ENCODE measurements around the gene ABCD1. TPM values are rescaled to one million over a fixed set of nuclear protein-coding genes. Genes with fewer than 3 reads are reported as not detected.
A peak's percentile ranks its signal among the peaks of the same experiment; 100 is the strongest.
"Not testable (repeated sequence)": the region's sequence is repeated elsewhere in the genome, so short reads cannot be mapped to it uniquely, and the experiment has no call there.

The ABCD1 gene
- total RNA-seq, 4 donors from 2014 or later, result 19.9 to 54.6 (median 34.5) TPM

GRCh38 chrX:153727123-153727931 lies 2.7 kb downstream of the ABCD1 start:
- ATAC-seq, result peak; percentile 40 to 53
- TF ChIP-seq CTCF (IDR thresholded peaks at IDR 0.05 in 4 of 5, conservative IDR thresholded peaks at IDR 0.05 in 1 of 5) (no peak), POLR2A (IDR thresholded peaks at IDR 0.05) (no peak)
- Histone ChIP-seq H3K27me3 (no peaks in the 10 kb centered on the region), H3K36me3 (peaks cover 0 to 2% of the 10 kb centered on the region in 2 donors), H3K4me3 (peak overlapping the region; percentile 33 to 66 (median 62)), H3K27ac (peak overlapping the region; percentile 89 to 95 (median 92)), H3K9me3 (no peaks in the 10 kb centered on the region), H3K4me1 (peaks cover 31 to 48% of the 10 kb centered on the region in 2 donors)
- peak; percentile 62 to 88 for DNase-seq
- intact Hi-C loops (cut with DNase I; ENCODE audit: low total_unique reads) (loop anchor here (5.0 kb wide), 1 partner anchor 130 kb away; the partner anchor contains the start of gene CCNQ), in situ Hi-C loops (cut with MboI; ENCODE audit: low sequenced_read_pairs in 4 of 4) (no loop called here)

DNA sequence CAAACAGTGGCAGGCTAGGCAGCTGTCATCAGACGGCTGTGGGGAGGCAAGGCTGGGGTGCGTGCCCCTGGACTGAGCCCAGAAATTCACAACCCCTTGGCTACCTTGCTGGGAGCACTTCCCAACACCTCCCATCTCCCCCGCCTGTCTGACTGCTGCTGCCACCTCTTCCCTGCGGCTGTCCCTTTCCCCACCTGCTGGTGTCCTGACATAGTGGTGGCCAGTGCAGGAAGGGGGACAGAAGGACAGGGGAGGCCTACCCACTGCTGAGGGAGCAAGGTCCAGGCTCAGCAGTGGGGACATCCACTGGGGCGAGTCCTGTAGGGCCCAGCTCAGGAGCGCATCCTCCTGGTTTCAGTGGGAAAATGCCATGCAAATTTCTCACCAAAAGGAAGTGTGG lies 3.4 kb downstream of the ABCD1 start:
- intact Hi-C loops (cut with DNase I; ENCODE audit: low total_unique reads), result loop anchor here (5.0 kb wide), 1 partner anchor 131 kb away; the partner anchor contains the start of gene CCNQ
- H3K4me1 ChIP-seq, result peaks cover 25 to 42% of the 10 kb centered on the region in 2 donors
- ATAC-seq, result no peak

DNA sequence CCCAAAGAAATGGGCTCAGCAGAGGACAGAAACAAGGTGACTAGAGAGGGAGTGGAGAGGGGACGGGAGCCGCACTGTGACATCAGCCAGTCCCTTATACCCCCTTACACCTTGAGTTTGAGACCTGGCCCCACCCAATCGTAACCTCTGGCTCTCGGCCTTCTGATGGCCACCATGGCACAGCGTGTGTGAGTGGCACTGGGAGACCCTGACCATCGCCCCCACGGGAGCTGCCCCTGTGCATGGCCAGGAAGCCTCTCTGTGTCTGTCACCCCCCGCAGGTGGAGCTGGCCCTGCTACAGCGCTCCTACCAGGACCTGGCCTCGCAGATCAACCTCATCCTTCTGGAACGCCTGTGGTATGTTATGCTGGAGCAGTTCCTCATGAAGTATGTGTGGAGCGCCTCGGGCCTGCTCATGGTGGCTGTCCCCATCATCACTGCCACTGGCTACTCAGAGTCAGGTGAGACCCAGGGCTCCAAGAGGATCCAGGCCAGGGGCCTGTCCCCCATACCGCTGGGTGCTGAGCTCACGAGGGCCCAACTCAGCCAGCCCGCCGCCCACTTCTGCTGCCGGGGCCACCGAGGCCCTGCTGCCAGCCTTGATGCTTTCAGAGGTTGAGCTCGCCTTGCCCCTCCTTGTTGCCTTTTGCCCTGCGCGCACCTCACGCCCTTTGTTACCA lies 4.4 kb downstream of the ABCD1 start:
- DNase-seq (no peak), ATAC-seq (no peak)
- no peaks in the 10 kb centered on the region for H3K27me3 ChIP-seq
- in situ Hi-C loops (cut with MboI; ENCODE audit: low sequenced_read_pairs in 4 of 4), result no loop called here
- intact Hi-C loops (cut with DNase I; ENCODE audit: low total_unique reads), result loop anchor here (5.0 kb wide), 1 partner anchor 132 kb away; the partner anchor contains the start of gene CCNQ
- no peak for TF ChIP-seq POLR2A (IDR thresholded peaks at IDR 0.05)
- no peak for TF ChIP-seq CTCF (IDR thresholded peaks at IDR 0.05 in 4 of 5, conservative IDR thresholded peaks at IDR 0.05 in 1 of 5)
- H3K4me1 ChIP-seq, result peaks cover 24 to 37% of the 10 kb centered on the region in 2 donors
- H3K9me3 ChIP-seq, result no peaks in the 10 kb centered on the region
- H3K4me3 ChIP-seq, result no peak overlapping the region
- H3K27ac ChIP-seq, result no peak overlapping the region
- no peaks in the 10 kb centered on the region for H3K36me3 ChIP-seq

More for the DNA sequence above, 3.4 kb downstream of the ABCD1 start:
- H3K4me3 ChIP-seq, result no peak overlapping the region
- H3K36me3 ChIP-seq, result no peaks in the 10 kb centered on the region
- peak overlapping the region; percentile 89 to 95 (median 92) for H3K27ac ChIP-seq
- no peaks in the 10 kb centered on the region for H3K9me3 ChIP-seq
- in situ Hi-C loops (cut with MboI; ENCODE audit: low sequenced_read_pairs in 4 of 4), result no loop called here
- TF ChIP-seq CTCF (IDR thresholded peaks at IDR 0.05 in 4 of 5, conservative IDR thresholded peaks at IDR 0.05 in 1 of 5) (no peak), POLR2A (IDR thresholded peaks at IDR 0.05) (no peak)
- no peak for DNase-seq
- no peaks in the 10 kb centered on the region for H3K27me3 ChIP-seq

GRCh38 chrX:153730115-153730514 lies 5.5 kb downstream of the ABCD1 start:
- intact Hi-C loops (cut with DNase I; ENCODE audit: low total_unique reads); ATAC-seq; H3K4me3 ChIP-seq: not testable (repeated sequence)

More at GRCh38 chrX:153730115-153730514, 5.5 kb downstream of the ABCD1 start:
- in situ Hi-C loops (cut with MboI; ENCODE audit: low sequenced_read_pairs in 4 of 4); H3K27ac ChIP-seq; H3K27me3 ChIP-seq; DNase-seq; H3K9me3 ChIP-seq; H3K36me3 ChIP-seq: not testable (repeated sequence)
- H3K4me1 ChIP-seq, result peaks cover 22 to 34% of the 10 kb centered on the region in 2 donors
